NOMO-1 treated with DMSO at 0.1 percent for 48 hours (cell line): ENCODE results near the gene CALCOCO2.
"Not testable (repeated sequence)": the region's sequence is repeated elsewhere in the genome, so short reads cannot be mapped to it uniquely, and the experiment has no call there.

Experiments
- DNase-seq: peaks from one replicate; lab custom pipeline; 2025; ENCODE audit not compliant: unreplicated experiment; lab: John Stamatoyannopoulos, UW

CALCOCO2 gene

GRCh38 chr17:48872409-48872808, 41.6 kb downstream of the CALCOCO2 start:
- not testable (repeated sequence) for DNase-seq

GRCh38 chr17:48873209-48873608, 42.4 kb downstream of the CALCOCO2 start:
- DNase-seq, result no peak

- DNase-seq, result no peak
These were observed 43.0 kb downstream of the CALCOCO2 start for GRCh38 chr17:48873696-48874443.

GRCh38 chr17:48878920-48879898, 48.4 kb downstream of the CALCOCO2 start:
- DNase-seq, result peak; percentile 73

- DNase-seq, result no peak
These were observed 51.4 kb downstream of the CALCOCO2 start for GRCh38 chr17:48882272-48882671.

- DNase-seq, result no peak
These were observed 52.3 kb downstream of the CALCOCO2 start for GRCh38 chr17:48883171-48883570.

GRCh38 chr17:48890086-48890485, 59.3 kb downstream of the CALCOCO2 start:
- DNase-seq, result no peak

- DNase-seq, result no peak
These were observed 62.3 kb downstream of the CALCOCO2 start for GRCh38 chr17:48892940-48893645.

GRCh38 chr17:48893646-48894508, 63.0 kb downstream of the CALCOCO2 start:
- DNase-seq, result no peak

- DNase-seq, result no peak
These were observed 64.1 kb downstream of the CALCOCO2 start for GRCh38 chr17:48894886-48895285.

- no peak for DNase-seq
These were observed 70.4 kb downstream of the CALCOCO2 start for GRCh38 chr17:48901241-48901640.

GRCh38 chr17:48903401-48903800, 72.6 kb downstream of the CALCOCO2 start:
- no peak for DNase-seq

- DNase-seq, result no peak
These were observed 73.6 kb downstream of the CALCOCO2 start for GRCh38 chr17:48904428-48904827.

GRCh38 chr17:48905987-48906515, 75.2 kb downstream of the CALCOCO2 start:
- DNase-seq, result no peak

- peak; percentile 64 for DNase-seq
These were observed 76.8 kb downstream of the CALCOCO2 start for GRCh38 chr17:48907713-48908046.

GRCh38 chr17:48908047-48908843, 77.4 kb downstream of the CALCOCO2 start, which contains the start of gene UBE2Z:
UBE2Z (plus strand) TSS chr17:48908407; CDS start chr17:48908504, 97 bp downstream.
- peak; percentile 76 for DNase-seq

GRCh38 chr17:48908853-48909394, 78.1 kb downstream of the CALCOCO2 start:
- DNase-seq, result peak; percentile 58

GRCh38 chr17:48909783-48910182, 78.9 kb downstream of the CALCOCO2 start:
- DNase-seq, result no peak

- DNase-seq, result no peak
These were observed 79.5 kb downstream of the CALCOCO2 start for GRCh38 chr17:48910370-48910769.
